Spleen (tissue), 11 donors: ENCODE measurements around the gene TACC2. TPM values are rescaled to one million over a fixed set of nuclear protein-coding genes. Genes with fewer than 3 reads are reported as not detected.

Experiments used
- DNase-seq: peaks from one replicate; pipeline ENCODE4 v3.0.0-alpha.2; 2020
- H3K27ac ChIP-seq, 8 donors: fragments of 200-600 bp; sonication (generic) in 7 of 8; 1 replicate in 4 of 8; 2 replicates in 4 of 8; pipeline versions ENCODE4 v1.5.0 to v1.8.0; 2016 to 2021; ENCODE audit warnings: inconsistent platforms in 4 of 8, mild to moderate bottlenecking in 4 of 8, moderate library complexity in 1 of 8
- H3K27me3 ChIP-seq, 7 donors: fragments of 200-600 bp; sonication (generic) in 6 of 7; replicated peaks in 1 of 7; 1 replicate in 4 of 7; 2 replicates in 3 of 7; pipeline versions ENCODE4 v1.5.0 to v1.8.0; 2016 to 2021; ENCODE audit warnings: inconsistent platforms in 3 of 7, mild to moderate bottlenecking in 1 of 7
- H3K36me3 ChIP-seq, 6 donors: fragments of 200-600 bp; sonication (generic) in 5 of 6; 1 replicate in 4 of 6; 2 replicates in 2 of 6; pipeline versions ENCODE4 v1.5.0 to v1.8.0; 2016 to 2021; ENCODE audit warnings: inconsistent platforms in 2 of 6
- H3K4me1 ChIP-seq, 6 donors: fragments of 200-600 bp; sonication (generic) in 5 of 6; 1 replicate in 3 of 6; 2 replicates in 3 of 6; pipeline versions ENCODE4 v1.5.0 to v1.8.0; 2016 to 2021; ENCODE audit warnings: inconsistent platforms in 3 of 6
- H3K4me3 ChIP-seq, 8 donors: fragments of 200-600 bp; sonication (generic) in 7 of 8; 1 replicate in 4 of 8; 2 replicates in 4 of 8; pipeline versions ENCODE4 v1.5.0 to v1.8.0; 2016 to 2021; ENCODE audit warnings: inconsistent platforms in 4 of 8, mild to moderate bottlenecking in 4 of 8, moderate library complexity in 2 of 8
- H3K9me3 ChIP-seq, 8 donors: fragments of 200-600 bp; sonication (generic) in 7 of 8; 1 replicate in 4 of 8; 2 replicates in 4 of 8; pipeline versions ENCODE4 v1.5.0 to v1.8.0; 2016 to 2021; ENCODE audit warnings: inconsistent platforms in 4 of 8
- POLR2A ChIP-seq, 3 donors: fragments of 450-650 bp; IDR thresholded peaks; one replicate each; pipeline ENCODE4 v1.5.1; 2017; ENCODE audit warnings: antibody characterized with exemption in 3 of 3, mild to moderate bottlenecking in 1 of 3
- POLR2AphosphoS5 ChIP-seq, 3 donors: sonication (generic); formaldehyde crosslinking; IDR thresholded peaks; one replicate each; pipeline ENCODE4 v1.5.1; 2017; ENCODE audit warnings: antibody characterized with exemption in 3 of 3
- WGBS, 5 donors: extraction: QIAGEN DNeasy Blood & Tissue Kit in 3 of 5; methylation state at CpG; one replicate each; pipeline versions ENCODE4 v1.1.5 to v1.1.7; 2013 to 2018; 5-methylcytosine and 5-hydroxymethylcytosine counted together
- intact Hi-C: fragments of 100-400 bp; cut with DNase I; formaldehyde crosslinking; loops from one replicate; pipeline ENCODE4 v1.15.0; 2023; ENCODE audit warnings: low total_unique reads
- polyA plus RNA-seq, 3 donors: library from polyadenylated mRNA; stranded (reverse); fragments of 200-250 nt; gene quantifications; one replicate each; pipeline ENCODE4 v1.2.1, GENCODE V29; 2013
- total RNA-seq, 7 donors: library from RNA; depleted of rRNA in 3 of 7; stranded (reverse); fragments of >200 nt in 3 of 7; fragmentation: NEBNext Ultra II Directional in 4 of 7; extraction: Animal tissue kit (Norgen Biotek cat#: 25700) in 4 of 7; gene quantifications; one replicate each; pipeline versions ENCODE4 v1.1.0 to v1.2.1, GENCODE V29; 2016 to 2021
- TF ChIP-seq, protein P1 (sequence below), 11 experiments: fragments of 200-600 bp in 7 of 11; fragments of 450-650 bp in 4 of 11; sonication (generic) in 4 of 11; IDR thresholded peaks in 8 of 11; conservative IDR thresholded peaks in 3 of 11; 1 replicate in 7 of 11; 2 replicates in 4 of 11; pipeline versions ENCODE4 v1.4.0 to v1.8.0; 2016 to 2021; ENCODE audit warnings: antibody characterized with exemption in 11 of 11, inconsistent platforms in 4 of 11, mild to moderate bottlenecking in 1 of 11
- donor health status: healthy with polysubstance abuse.
- donor health status: DM: no; HTN: no; CAD: no; lungs with moderate emphysema.
- donor health status: DM: no; HTN: no; CAD: no.
- donor health status: Bipolar disorder and iron deficiency.
- donor health status: healthy.
- donor health status: DM: no; HTN: no; CAD: no.
- donor health status: DM: yes; HTN: yes; CAD: no.

TACC2 gene
- total and polyA plus RNA-seq, 10 donors: 2.4 to 13.9 (median 4.5) TPM

DNA sequence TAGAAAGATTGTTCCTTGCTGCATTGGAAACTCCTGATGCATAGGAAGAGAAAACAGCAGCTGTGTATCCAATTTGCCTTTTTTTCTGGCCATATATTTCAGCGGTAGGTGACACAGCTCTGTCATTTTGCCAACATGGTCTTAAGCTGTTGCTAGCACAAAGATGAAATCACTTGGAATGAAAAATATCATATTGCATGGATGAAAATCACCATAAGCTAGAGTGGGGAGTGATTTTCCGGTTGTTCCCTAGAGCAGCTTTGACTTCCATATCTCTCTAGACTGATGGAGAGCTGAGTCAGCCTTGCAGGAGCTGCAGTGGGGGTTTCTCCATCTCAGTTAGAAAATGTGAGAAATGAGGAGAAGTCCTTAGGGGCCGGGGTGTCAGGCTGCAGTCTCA lies 243.8 kb downstream of the TACC2 start:
- H3K36me3 ChIP-seq: peaks cover 0 to 19% (median 0%) of the 10 kb centered on the region in 6 donors
- H3K4me3 ChIP-seq: no peak overlapping the region
- H3K9me3 ChIP-seq: no peaks in the 10 kb centered on the region
- 68 to 90% (median 77%) methylated on average over 3 of the region's 3 CpGs for whole genome bisulfite sequencing, 5 donors
- H3K4me1 ChIP-seq: no peaks in the 10 kb centered on the region
- DNase-seq: no peak
- TF ChIP-seq POLR2A (IDR thresholded peaks at IDR 0.05) (no peak), POLR2AphosphoS5 (IDR thresholded peaks at IDR 0.05) (no peak)
- TF ChIP-seq, protein P1, sequence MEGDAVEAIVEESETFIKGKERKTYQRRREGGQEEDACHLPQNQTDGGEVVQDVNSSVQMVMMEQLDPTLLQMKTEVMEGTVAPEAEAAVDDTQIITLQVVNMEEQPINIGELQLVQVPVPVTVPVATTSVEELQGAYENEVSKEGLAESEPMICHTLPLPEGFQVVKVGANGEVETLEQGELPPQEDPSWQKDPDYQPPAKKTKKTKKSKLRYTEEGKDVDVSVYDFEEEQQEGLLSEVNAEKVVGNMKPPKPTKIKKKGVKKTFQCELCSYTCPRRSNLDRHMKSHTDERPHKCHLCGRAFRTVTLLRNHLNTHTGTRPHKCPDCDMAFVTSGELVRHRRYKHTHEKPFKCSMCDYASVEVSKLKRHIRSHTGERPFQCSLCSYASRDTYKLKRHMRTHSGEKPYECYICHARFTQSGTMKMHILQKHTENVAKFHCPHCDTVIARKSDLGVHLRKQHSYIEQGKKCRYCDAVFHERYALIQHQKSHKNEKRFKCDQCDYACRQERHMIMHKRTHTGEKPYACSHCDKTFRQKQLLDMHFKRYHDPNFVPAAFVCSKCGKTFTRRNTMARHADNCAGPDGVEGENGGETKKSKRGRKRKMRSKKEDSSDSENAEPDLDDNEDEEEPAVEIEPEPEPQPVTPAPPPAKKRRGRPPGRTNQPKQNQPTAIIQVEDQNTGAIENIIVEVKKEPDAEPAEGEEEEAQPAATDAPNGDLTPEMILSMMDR (IDR thresholded peaks at IDR 0.05 in 8 of 11, conservative IDR thresholded peaks at IDR 0.05 in 3 of 11): no peak
- intact Hi-C loops: no loop called here
- H3K27ac ChIP-seq: no peak overlapping the region
- peaks cover 0 to 6% (median 0%) of the 10 kb centered on the region in 7 donors for H3K27me3 ChIP-seq

DNA sequence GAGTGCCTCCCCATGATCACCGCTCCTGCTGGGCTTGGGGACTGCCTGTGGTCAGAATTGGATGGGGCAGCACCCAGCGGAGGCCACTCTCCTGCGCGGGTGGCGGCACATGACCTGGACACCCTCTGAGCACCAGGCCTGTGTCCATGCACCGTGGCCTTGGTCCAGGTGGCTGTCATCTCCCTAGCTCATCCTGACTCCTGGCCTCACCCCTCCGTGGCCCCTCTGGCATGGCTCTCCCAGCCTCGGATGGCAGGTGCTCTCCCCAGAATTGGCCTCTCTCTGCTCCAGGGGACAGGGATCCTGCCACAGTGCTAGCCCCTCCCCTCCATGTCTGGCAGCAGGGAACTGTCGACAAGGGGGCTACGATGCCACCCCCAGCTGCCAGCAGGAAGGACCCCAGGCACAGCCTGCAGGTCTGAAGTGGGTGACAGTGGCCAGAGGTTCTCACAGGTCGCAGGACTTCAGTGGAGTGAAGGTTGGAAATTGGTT lies 244.9 kb downstream of the TACC2 start:
- no peak overlapping the region for H3K4me3 ChIP-seq
- WGBS, 5 donors: 56 to 89% (median 87%) methylated on average over 5 to 11 of the region's 11 CpGs
- DNase-seq: no peak
- peaks cover 0 to 19% (median 0%) of the 10 kb centered on the region in 6 donors for H3K36me3 ChIP-seq
- intact Hi-C loops: no loop called here
- no peaks in the 10 kb centered on the region for H3K4me1 ChIP-seq
- H3K27me3 ChIP-seq: peaks cover 0 to 6% (median 0%) of the 10 kb centered on the region in 7 donors
- TF ChIP-seq, protein P1 (IDR thresholded peaks at IDR 0.05 in 8 of 11, conservative IDR thresholded peaks at IDR 0.05 in 3 of 11): no peak
- TF ChIP-seq POLR2AphosphoS5 (IDR thresholded peaks at IDR 0.05) (no peak), POLR2A (IDR thresholded peaks at IDR 0.05) (no peak)
- no peak overlapping the region for H3K27ac ChIP-seq
- H3K9me3 ChIP-seq: no peaks in the 10 kb centered on the region

DNA sequence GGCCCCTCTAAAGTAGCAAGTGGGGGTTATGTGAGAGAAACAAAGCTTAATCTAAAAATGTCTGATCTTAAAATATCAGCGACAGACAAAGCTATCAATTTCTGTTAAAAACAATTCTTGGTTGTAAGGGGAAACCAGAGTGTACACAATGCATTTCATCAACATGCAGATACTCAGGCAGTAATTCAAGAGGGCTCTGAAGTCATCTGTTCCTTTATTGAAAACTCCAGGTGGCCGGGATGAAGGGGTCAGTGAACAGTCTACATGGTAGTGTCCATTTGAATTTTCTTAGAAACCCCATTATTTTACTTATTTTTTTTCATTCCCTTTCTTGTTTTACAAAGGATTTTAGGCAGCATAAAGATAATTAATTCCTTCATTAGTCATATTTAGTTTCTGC lies 245.5 kb downstream of the TACC2 start:
- peaks cover 0 to 6% (median 0%) of the 10 kb centered on the region in 7 donors for H3K27me3 ChIP-seq
- 70 to 91% (median 76%) methylated on average over 2 of the region's 2 CpGs for WGBS, 5 donors
- no peak overlapping the region for H3K27ac ChIP-seq
- no peak for TF ChIP-seq POLR2AphosphoS5 (IDR thresholded peaks at IDR 0.05)
- TF ChIP-seq, protein P1 (IDR thresholded peaks at IDR 0.05 in 8 of 11, conservative IDR thresholded peaks at IDR 0.05 in 3 of 11): no peak
- no peak for TF ChIP-seq POLR2A (IDR thresholded peaks at IDR 0.05)
- no peaks in the 10 kb centered on the region for H3K4me1 ChIP-seq
- H3K9me3 ChIP-seq: no peaks in the 10 kb centered on the region
- intact Hi-C loops: no loop called here
- no peak overlapping the region for H3K4me3 ChIP-seq
- peaks cover 0 to 19% (median 0%) of the 10 kb centered on the region in 6 donors for H3K36me3 ChIP-seq
- DNase-seq: no peak

DNA sequence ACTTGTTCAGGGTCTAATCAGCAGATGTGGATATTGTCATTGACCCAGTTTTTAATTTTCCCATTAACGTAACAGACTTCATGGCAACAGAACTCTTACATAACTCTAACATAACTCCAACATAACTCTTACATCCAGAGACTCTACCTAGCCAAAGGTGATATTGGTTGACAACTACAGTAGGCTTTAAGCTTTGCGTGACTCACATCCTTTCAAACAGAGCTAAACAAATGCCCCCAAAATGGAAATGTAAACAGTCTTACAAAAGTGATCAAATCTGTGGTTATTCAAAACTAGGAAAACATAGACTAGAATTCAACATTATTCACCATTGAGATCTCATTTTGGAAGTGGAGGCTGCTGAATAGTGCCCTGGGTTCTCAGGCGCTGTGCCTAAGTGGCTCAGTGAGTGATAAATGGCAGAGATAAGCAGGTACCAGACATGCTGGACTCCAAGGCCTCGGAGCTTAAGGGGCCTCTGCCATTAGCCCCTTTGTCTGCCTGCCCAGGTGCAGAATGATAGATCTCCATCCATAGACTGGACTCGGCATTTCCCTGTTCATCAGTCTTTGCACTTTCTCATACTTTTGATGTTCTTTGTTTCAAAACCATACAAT lies 247.8 kb downstream of the TACC2 start:
- DNase-seq: peak; percentile 10
- no peak overlapping the region for H3K27ac ChIP-seq
- peaks cover 0 to 15% (median 0%) of the 10 kb centered on the region in 6 donors for H3K36me3 ChIP-seq
- peaks cover 0 to 6% (median 0%) of the 10 kb centered on the region in 7 donors for H3K27me3 ChIP-seq
- H3K4me1 ChIP-seq: no peaks in the 10 kb centered on the region
- intact Hi-C loops: no loop called here
- TF ChIP-seq POLR2AphosphoS5 (IDR thresholded peaks at IDR 0.05) (no peak), POLR2A (IDR thresholded peaks at IDR 0.05) (no peak)
- TF ChIP-seq, protein P1 (IDR thresholded peaks at IDR 0.05 in 8 of 11, conservative IDR thresholded peaks at IDR 0.05 in 3 of 11): no peak
- 88 to 92% (median 90%) methylated on average over 5 of the region's 5 CpGs for WGBS, 5 donors
- no peak overlapping the region for H3K4me3 ChIP-seq
- no peaks in the 10 kb centered on the region for H3K9me3 ChIP-seq
